ENCODE data around the gene MYPN. TPM values are rescaled to one million over a fixed set of nuclear protein-coding genes. Genes with fewer than 3 reads are reported as not detected.

MYPN gene
- total and polyA plus RNA-seq, 2 donors (not counting 1 experiment from before 2014, with no cell fraction given), result not detected

- Histone ChIP-seq H3K27ac (ENCODE audit: low read length in 2 of 2) (no peak overlapping the region), H3K4me2 (replicated peaks; ENCODE audit: low read depth, low read length, poor library complexity, severe bottlenecking) (no peak overlapping the region), H4K20me1 (ENCODE audit: control insufficient read depth, insufficient read depth, low read length, poor library complexity, severe bottlenecking) (no peaks in the 10 kb centered on the region), H3K4me1 (ENCODE audit: control insufficient read depth in 2 of 2, insufficient read depth in 2 of 2, low read length in 2 of 2) (no peaks in the 10 kb centered on the region), H3K9me3 (ENCODE audit: control extremely low read depth in 1 of 3, control insufficient read depth in 2 of 3, insufficient read depth in 1 of 3, low read length in 2 of 3) (no peaks in the 10 kb centered on the region), H2AFZ (ENCODE audit: insufficient read depth, low read depth, low read length, poor library complexity, severe bottlenecking) (no peak overlapping the region), H3K79me2 (ENCODE audit: control insufficient read depth, insufficient read depth, low read length) (no peaks in the 10 kb centered on the region), H3K9ac (ENCODE audit: low read length) (no peak overlapping the region), H3K27me3 (replicated peaks in 1 of 4; ENCODE audit: control extremely low read depth in 1 of 4, control insufficient read depth in 3 of 4, insufficient read depth in 4 of 4, low read length in 3 of 4) (no peaks in the 10 kb centered on the region), H3K36me3 (replicated peaks in 1 of 2; ENCODE audit: control extremely low read depth in 1 of 2, control insufficient read depth in 1 of 2, extremely low read depth in 1 of 2, insufficient read depth in 2 of 2, low read length in 1 of 2) (no peaks in the 10 kb centered on the region), H3K4me3 (ENCODE audit: control extremely low read depth in 1 of 5, extremely low read depth in 1 of 5, insufficient read depth in 1 of 5, low read depth in 2 of 5, low read length in 4 of 5) (no peak overlapping the region)
- Mint-ChIP-seq H3K27me3 (peaks cover 14% of the 10 kb centered on the region), H3K9me3 (ENCODE audit: insufficient read depth) (no peaks in the 10 kb centered on the region), H3K27ac (no peak overlapping the region), H3K4me3 (no peak overlapping the region), H3K4me1 (no peaks in the 10 kb centered on the region)
- intact Hi-C loops (cut with micrococcal nuclease), result no loop called here
- ATAC-seq (ENCODE audit: low read depth), result no peak
- DNase-seq, result no peak
- no CpG with 5 or more reads among the region's 4 CpGs for WGBS (ENCODE audit: insufficient coverage)
- POLR2A ChIA-PET, result no interaction called here
- CTCF ChIA-PET, result no interaction called here
- TF ChIP-seq EZH2 (IDR thresholded peaks at IDR 0.05; ENCODE audit: borderline replicate concordance, insufficient read depth, low read depth, low read length, poor library complexity, severe bottlenecking) (no peak), CTCF (IDR thresholded peaks at IDR 0.05) (no peak)
Observed at GRCh38 chr10:68142761-68143160, 33.5 kb downstream of the MYPN start.

GRCh38 chr10:68144709-68145108, 35.4 kb downstream of the MYPN start:
- H3K4me3 ChIP-seq (ENCODE audit: control extremely low read depth in 1 of 5, extremely low read depth in 1 of 5, insufficient read depth in 1 of 5, low read depth in 2 of 5, low read length in 4 of 5), result no peak overlapping the region
- H3K79me2 ChIP-seq (ENCODE audit: control insufficient read depth, insufficient read depth, low read length), result no peaks in the 10 kb centered on the region
- Mint-ChIP-seq H3K27me3 (peaks cover 17% of the 10 kb centered on the region), H3K4me3 (no peak overlapping the region), H3K4me1 (no peaks in the 10 kb centered on the region), H3K27ac (no peak overlapping the region), H3K9me3 (ENCODE audit: insufficient read depth) (no peaks in the 10 kb centered on the region)
- H3K27me3 ChIP-seq (replicated peaks in 1 of 4; ENCODE audit: control extremely low read depth in 1 of 4, control insufficient read depth in 3 of 4, insufficient read depth in 4 of 4, low read length in 3 of 4), result no peaks in the 10 kb centered on the region
- TF ChIP-seq CTCF (IDR thresholded peaks at IDR 0.05) (no peak), EZH2 (IDR thresholded peaks at IDR 0.05; ENCODE audit: borderline replicate concordance, insufficient read depth, low read depth, low read length, poor library complexity, severe bottlenecking) (no peak)
- no peaks in the 10 kb centered on the region for H3K4me1 ChIP-seq (ENCODE audit: control insufficient read depth in 2 of 2, insufficient read depth in 2 of 2, low read length in 2 of 2)
- H3K27ac ChIP-seq (ENCODE audit: low read length in 2 of 2), result no peak overlapping the region
- intact Hi-C loops (cut with micrococcal nuclease), result no loop called here
- POLR2A ChIA-PET, result no interaction called here
- no peak overlapping the region for H3K4me2 ChIP-seq (replicated peaks; ENCODE audit: low read depth, low read length, poor library complexity, severe bottlenecking)
- no peaks in the 10 kb centered on the region for H3K36me3 ChIP-seq (replicated peaks in 1 of 2; ENCODE audit: control extremely low read depth in 1 of 2, control insufficient read depth in 1 of 2, extremely low read depth in 1 of 2, insufficient read depth in 2 of 2, low read length in 1 of 2)
- no peak overlapping the region for H2AFZ ChIP-seq (ENCODE audit: insufficient read depth, low read depth, low read length, poor library complexity, severe bottlenecking)
- no peaks in the 10 kb centered on the region for H4K20me1 ChIP-seq (ENCODE audit: control insufficient read depth, insufficient read depth, low read length, poor library complexity, severe bottlenecking)
- ATAC-seq (ENCODE audit: low read depth) (no peak), DNase-seq (no peak)
- no peak overlapping the region for H3K9ac ChIP-seq (ENCODE audit: low read length)
- CTCF ChIA-PET, result no interaction called here
- H3K9me3 ChIP-seq (ENCODE audit: control extremely low read depth in 1 of 3, control insufficient read depth in 2 of 3, insufficient read depth in 1 of 3, low read length in 2 of 3), result no peaks in the 10 kb centered on the region
- 92% methylated on average over 2 of the region's 6 CpGs for WGBS (ENCODE audit: insufficient coverage)

Measured in B cell (primary cell).